KMS-11 (cell line): ENCODE measurements around the gene DENND5B.
"Not testable (repeated sequence)": the region's sequence is repeated elsewhere in the genome, so short reads cannot be mapped to it uniquely, and the experiment has no call there.

ENCODE experiments used
- H2AFZ ChIP-seq: fragments of 200-600 bp; sonication (generic); 2 replicates; pipeline ENCODE4 v1.6.1; 2016; ENCODE audit warnings: antibody characterized with exemption, mixed run types, low read depth
- H3K27ac ChIP-seq: fragments of 200-600 bp; sonication (generic); 2 replicates; pipeline ENCODE4 v1.6.1; 2016; ENCODE audit warnings: mild to moderate bottlenecking, mixed run types
- H3K27me3 ChIP-seq: fragments of 200-600 bp; sonication (generic); 2 replicates; pipeline ENCODE4 v1.6.1; 2017; ENCODE audit warnings: mild to moderate bottlenecking, low read depth, mixed run types, moderate library complexity; ENCODE audit not compliant: insufficient read depth
- H3K36me3 ChIP-seq: fragments of 200-600 bp; sonication (generic); 2 replicates; pipeline ENCODE4 v1.6.1; 2017; ENCODE audit warnings: mild to moderate bottlenecking, mixed run types; ENCODE audit not compliant: insufficient read depth
- H3K4me1 ChIP-seq: fragments of 200-600 bp; sonication (generic); 2 replicates; pipeline ENCODE4 v1.6.1; 2016; ENCODE audit warnings: mild to moderate bottlenecking, low read depth, mixed run types; ENCODE audit not compliant: poor library complexity, severe bottlenecking
- H3K4me2 ChIP-seq: fragments of 200-600 bp; sonication (generic); 2 replicates; pipeline ENCODE4 v1.7.0; 2016; ENCODE audit warnings: mild to moderate bottlenecking, mixed run types
- H3K4me3 ChIP-seq: fragments of 200-600 bp; sonication (generic); IDR thresholded peaks from 2 replicates; pipeline ENCODE4 v1.6.1; 2017; ENCODE audit warnings: low read depth, low read length, mixed read lengths; ENCODE audit not compliant: insufficient read depth
- H3K79me2 ChIP-seq: fragments of 200-600 bp; sonication (generic); 2 replicates; pipeline ENCODE4 v1.6.1; 2016; ENCODE audit warnings: low read depth, mixed run types; ENCODE audit not compliant: insufficient read depth
- H3K9ac ChIP-seq: fragments of 200-600 bp; sonication (generic); 2 replicates; pipeline ENCODE4 v1.6.1; 2016; ENCODE audit warnings: mild to moderate bottlenecking, mixed run types
- H4K20me1 ChIP-seq: fragments of 200-600 bp; sonication (generic); 2 replicates; pipeline ENCODE4 v1.6.1; 2016; ENCODE audit warnings: mild to moderate bottlenecking, mixed run types; ENCODE audit not compliant: insufficient read depth
- CTCF ChIP-seq: fragments of 200-600 bp; sonication (generic); conservative IDR thresholded peaks from 2 replicates; pipeline ENCODE4 v1.6.1; 2017; ENCODE audit warnings: low read depth, mild to moderate bottlenecking, antibody characterized with exemption, low read length, moderate library complexity, mixed read lengths

The DENND5B gene

GRCh38 chr12:31622038-31622437 is 31.1 kb upstream of the DENND5B start:
- Histone ChIP-seq H3K9ac (no peak overlapping the region), H3K79me2 (no peaks in the 10 kb centered on the region), H3K27ac (no peak overlapping the region), H4K20me1 (no peaks in the 10 kb centered on the region), H3K4me1 (peaks cover 5% of the 10 kb centered on the region), H3K27me3 (no peaks in the 10 kb centered on the region), H2AFZ (no peak overlapping the region), H3K4me2 (no peak overlapping the region), H3K36me3 (no peaks in the 10 kb centered on the region), H3K4me3 (no peak overlapping the region)
- no peak for TF ChIP-seq CTCF

- Histone ChIP-seq H3K9ac (no peak overlapping the region), H2AFZ (no peak overlapping the region), H3K4me2 (no peak overlapping the region), H3K27ac (no peak overlapping the region), H3K4me1 (peaks cover 5% of the 10 kb centered on the region), H3K27me3 (no peaks in the 10 kb centered on the region), H3K79me2 (no peaks in the 10 kb centered on the region), H4K20me1 (no peaks in the 10 kb centered on the region), H3K4me3 (no peak overlapping the region), H3K36me3 (no peaks in the 10 kb centered on the region)
- no peak for TF ChIP-seq CTCF
These were observed 29.4 kb upstream of the DENND5B start for GRCh38 chr12:31620311-31620710.

GRCh38 chr12:31618228-31619025 is 27.5 kb upstream of the DENND5B start:
- Histone ChIP-seq H3K9ac (no peak overlapping the region), H2AFZ (no peak overlapping the region), H3K4me3 (no peak overlapping the region), H3K27ac (no peak overlapping the region), H3K79me2 (no peaks in the 10 kb centered on the region), H4K20me1 (no peaks in the 10 kb centered on the region), H3K4me2 (no peak overlapping the region), H3K27me3 (no peaks in the 10 kb centered on the region), H3K4me1 (peaks cover 5% of the 10 kb centered on the region), H3K36me3 (no peaks in the 10 kb centered on the region)
- no peak for TF ChIP-seq CTCF

- no peak overlapping the region for H3K4me2 ChIP-seq
- H3K4me1 ChIP-seq: no peaks in the 10 kb centered on the region
- no peaks in the 10 kb centered on the region for H3K79me2 ChIP-seq
- no peaks in the 10 kb centered on the region for H3K36me3 ChIP-seq
- no peak for TF ChIP-seq CTCF
- no peak overlapping the region for H2AFZ ChIP-seq
- H3K4me3 ChIP-seq: no peak overlapping the region
- H3K27ac ChIP-seq: no peak overlapping the region
- H3K27me3 ChIP-seq: no peaks in the 10 kb centered on the region
- no peaks in the 10 kb centered on the region for H4K20me1 ChIP-seq
- no peak overlapping the region for H3K9ac ChIP-seq
These were observed 21.9 kb upstream of the DENND5B start for GRCh38 chr12:31612819-31613218.

- H3K4me3 ChIP-seq, H3K27ac ChIP-seq, H3K4me2 ChIP-seq: not testable (repeated sequence)
These were observed 17.4 kb upstream of the DENND5B start for GRCh38 chr12:31608299-31608698.

More at GRCh38 chr12:31608299-31608698, 17.4 kb upstream of the DENND5B start:
- H3K9ac ChIP-seq, H3K4me1 ChIP-seq, H3K27me3 ChIP-seq, H3K79me2 ChIP-seq, H3K36me3 ChIP-seq, H2AFZ ChIP-seq, H4K20me1 ChIP-seq: not testable (repeated sequence)
